GM21576 (cell line): ENCODE measurements around the gene H2AZ2.
"Not testable (repeated sequence)": the region's sequence is repeated elsewhere in the genome, so short reads cannot be mapped to it uniquely, and the experiment has no call there.

ENCODE experiments used
- ATAC-seq: cut with Tn5 transposase; IDR thresholded peaks from one replicate; pipeline ENCODE4 v1.9.1; 2021; ENCODE audit warnings: mild to moderate bottlenecking, moderate library complexity; ENCODE audit not compliant: unreplicated experiment

Gene H2AZ2

DNA sequence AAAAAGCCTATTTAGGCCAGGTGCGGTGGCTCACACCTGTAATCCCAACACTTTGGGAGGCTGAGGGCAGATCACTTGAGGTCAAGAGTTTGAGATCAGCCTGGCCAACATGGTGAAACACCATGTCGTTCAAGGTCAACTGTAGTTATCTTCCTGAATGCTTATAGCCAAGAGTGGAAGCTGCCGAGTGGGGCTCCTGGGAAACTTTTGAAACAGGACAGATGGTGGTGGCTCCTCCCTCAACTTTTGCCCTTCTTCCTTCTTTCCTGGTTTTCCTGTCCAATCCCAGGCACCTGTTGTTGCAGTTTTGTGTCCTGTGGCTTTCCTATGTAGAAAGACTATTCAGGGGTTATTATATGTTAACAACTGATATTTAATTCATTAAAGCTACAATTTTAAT, 60.1 kb downstream of the H2AZ2 start:
- no peak for ATAC-seq

DNA sequence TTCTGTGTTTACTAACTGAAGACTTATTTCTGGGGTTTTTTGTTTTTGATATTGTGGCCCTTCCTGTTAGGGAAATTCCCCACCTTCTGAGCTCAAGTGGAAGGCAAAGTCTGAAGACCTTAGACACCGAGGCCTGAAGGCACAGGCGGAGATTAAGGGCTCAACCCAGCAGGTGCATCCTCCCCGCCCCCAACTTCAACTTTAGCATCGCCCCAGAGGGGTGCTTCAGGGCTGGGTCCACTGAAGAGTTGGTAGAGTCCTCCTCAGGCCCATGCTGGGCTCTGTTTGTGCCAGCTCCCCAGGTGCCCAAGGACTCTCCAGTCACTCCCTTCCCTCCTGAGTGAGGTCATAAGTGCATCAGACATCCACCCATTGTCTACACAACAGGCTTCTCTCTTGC, 60.8 kb downstream of the H2AZ2 start:
- no peak for ATAC-seq

DNA sequence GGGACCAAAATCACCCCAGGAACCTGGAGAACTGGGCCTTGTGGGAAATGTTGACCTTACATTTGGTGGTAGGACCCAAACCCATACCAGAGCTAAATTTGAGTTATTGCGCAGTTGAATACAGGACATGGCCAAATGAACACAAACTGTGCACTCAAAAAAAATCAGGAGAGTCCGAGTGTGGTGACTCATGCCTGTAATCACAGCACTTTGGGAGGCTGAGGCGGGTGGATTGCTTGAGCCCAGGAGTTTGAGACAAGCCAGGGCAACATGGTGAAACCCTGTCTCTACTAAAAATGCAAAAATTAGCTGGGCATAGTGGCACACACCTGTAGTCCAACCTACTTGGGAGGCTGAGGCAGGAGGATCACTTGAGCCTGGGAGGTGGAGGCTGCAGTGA, 62.7 kb downstream of the H2AZ2 start:
- not testable (repeated sequence) for ATAC-seq

DNA sequence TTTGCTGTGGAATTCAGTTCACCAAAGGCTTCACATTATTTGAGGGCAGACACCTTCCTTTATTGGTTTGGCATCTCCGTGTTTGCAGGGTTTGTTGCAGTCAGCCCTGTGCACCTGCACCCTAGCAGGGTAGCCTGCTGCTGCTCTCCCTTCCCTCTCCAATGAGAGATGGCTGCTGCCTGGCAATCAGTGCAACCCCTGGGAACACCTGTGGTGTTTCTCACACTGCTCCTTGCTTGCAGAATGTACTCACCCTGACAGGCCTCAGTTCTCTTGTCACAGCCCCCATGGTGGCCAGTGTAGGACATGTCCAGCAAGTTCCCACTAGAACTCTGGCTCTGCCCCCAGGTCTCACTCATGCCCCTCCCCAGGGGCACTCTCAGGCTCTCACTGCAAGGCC, 63.5 kb downstream of the H2AZ2 start:
- ATAC-seq: no peak

DNA sequence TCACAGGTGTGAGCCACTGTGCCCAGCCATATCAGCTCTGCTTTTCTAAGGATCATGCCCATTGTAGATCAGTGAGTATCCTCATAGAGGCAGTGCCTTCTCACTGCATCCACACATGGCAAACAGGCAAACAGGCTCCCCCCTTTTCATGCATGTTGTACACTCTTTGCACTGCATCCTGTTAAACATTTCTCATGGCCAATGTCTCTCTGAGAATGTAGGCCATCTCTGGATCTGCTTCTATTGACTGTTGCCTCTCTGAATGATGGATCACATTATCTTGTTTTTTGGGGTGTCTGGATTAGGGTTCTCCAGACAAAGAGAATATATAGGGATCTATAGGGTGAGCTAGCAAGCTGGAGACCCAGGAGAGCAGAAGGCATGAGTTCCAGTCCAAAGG, 64.5 kb downstream of the H2AZ2 start:
- no peak for ATAC-seq

DNA sequence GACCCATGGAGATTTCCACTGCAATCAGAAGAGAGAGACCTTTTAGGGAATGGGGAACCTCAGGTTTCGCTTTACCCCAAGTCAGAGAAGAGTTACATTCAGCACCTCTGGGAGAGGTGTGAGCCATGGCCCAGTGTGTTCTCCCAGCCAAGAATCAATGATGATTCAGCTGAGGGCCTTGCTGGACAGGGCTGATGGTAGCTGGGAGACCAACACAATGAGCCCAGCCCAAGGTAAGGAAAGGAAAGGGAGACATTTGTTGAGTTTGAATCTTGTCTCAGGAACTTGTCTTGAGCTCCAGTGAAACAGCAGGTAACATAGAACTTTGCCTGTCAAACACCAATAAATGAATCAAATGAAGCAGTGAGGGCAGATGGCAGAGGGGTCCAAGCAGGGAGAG, 65.4 kb downstream of the H2AZ2 start:
- no peak for ATAC-seq
